CD14-positive monocyte (primary cell): ENCODE measurements around the gene WFS1. TPM values are rescaled to one million over a fixed set of nuclear protein-coding genes. Genes with fewer than 3 reads are reported as not detected.

Experiments used
- DNase-seq, 3 donors: peaks; one replicate each; pipeline ENCODE4 v3.0.0-alpha.2; 2011 to 2022
- H2AFZ ChIP-seq: 2 replicates; pipeline ENCODE4 v1.6.0; 2012; ENCODE audit warnings: mild to moderate bottlenecking, low read depth, low read length, inconsistent platforms; ENCODE audit not compliant: insufficient read depth, poor library complexity, severe bottlenecking
- H3K27ac ChIP-seq, 2 donors: 1 replicate in 1 of 2; 2 replicates in 1 of 2; pipeline ENCODE4 v1.5.1; 2012 to 2013; ENCODE audit warnings: low read length in 2 of 2, control low read depth in 1 of 2, inconsistent platforms in 1 of 2, low read depth in 1 of 2, mild to moderate bottlenecking in 1 of 2
- H3K27me3 ChIP-seq, 2 donors: one replicate each; pipeline versions ENCODE4 v1.6.0 to v1.6.1; 2011 to 2013; ENCODE audit warnings: low read length in 2 of 2; ENCODE audit not compliant: control insufficient read depth in 2 of 2, insufficient read depth in 2 of 2
- H3K36me3 ChIP-seq, 2 donors: replicated peaks in 1 of 2; 1 replicate in 1 of 2; 2 replicates in 1 of 2; pipeline versions ENCODE4 v1.5.1 to v1.6.1; 2012 to 2013; ENCODE audit warnings: low read length in 2 of 2, control low read depth in 1 of 2, inconsistent platforms in 1 of 2, mild to moderate bottlenecking in 1 of 2; ENCODE audit not compliant: insufficient read depth in 2 of 2, control insufficient read depth in 1 of 2
- H3K4me1 ChIP-seq, 2 donors: 1 replicate in 1 of 2; 2 replicates in 1 of 2; pipeline versions ENCODE4 v1.5.1 to v1.6.1; 2012 to 2013; ENCODE audit warnings: low read length in 2 of 2, control low read depth in 1 of 2, inconsistent platforms in 1 of 2, mild to moderate bottlenecking in 1 of 2, moderate library complexity in 1 of 2; ENCODE audit not compliant: insufficient read depth in 2 of 2, control insufficient read depth in 1 of 2
- H3K4me2 ChIP-seq: replicated peaks from 2 replicates; pipeline ENCODE3; 2012; ENCODE audit warnings: low read length, moderate library complexity, mild to moderate bottlenecking; ENCODE audit not compliant: poor library complexity, severe bottlenecking; ENCODE audit errors: extremely low read depth
- H3K4me3 ChIP-seq, 3 experiments: fragments of 200-600 bp in 1 of 3; sonication (generic) in 1 of 3; replicated peaks in 1 of 3; 1 replicate in 2 of 3; 2 replicates in 1 of 3; pipeline ENCODE4 v1.5.1; 2011 to 2013; ENCODE audit warnings: low read length in 3 of 3, mild to moderate bottlenecking in 3 of 3, control low read depth in 2 of 3, low read depth in 2 of 3, inconsistent platforms in 1 of 3, moderate library complexity in 1 of 3
- H3K79me2 ChIP-seq: 2 replicates; pipeline ENCODE4 v1.6.0; 2012; ENCODE audit warnings: mild to moderate bottlenecking, control low read depth, inconsistent platforms, low read length, moderate library complexity; ENCODE audit not compliant: insufficient read depth
- H3K9ac ChIP-seq: 2 replicates; pipeline ENCODE4 v1.6.0; 2017; ENCODE audit warnings: low read length, mild to moderate bottlenecking; ENCODE audit not compliant: insufficient read depth, poor library complexity, severe bottlenecking
- H3K9me3 ChIP-seq, 2 donors: replicated peaks in 1 of 2; 1 replicate in 1 of 2; 2 replicates in 1 of 2; pipeline versions ENCODE4 v1.5.1 to v1.6.1; 2012 to 2013; ENCODE audit warnings: low read length in 2 of 2, control low read depth in 1 of 2; ENCODE audit not compliant: control insufficient read depth in 1 of 2, insufficient read depth in 1 of 2
- H4K20me1 ChIP-seq: 2 replicates; pipeline ENCODE4 v1.6.0; 2012; ENCODE audit warnings: mild to moderate bottlenecking, low read length, control low read depth, moderate library complexity; ENCODE audit not compliant: insufficient read depth
- H3K27ac Mint-ChIP-seq, 7 donors: one replicate each; pipeline ENCODE4 v1.8.0; 2020; ENCODE audit warnings: mild to moderate bottlenecking in 7 of 7, mixed read lengths in 7 of 7, moderate library complexity in 6 of 7, inconsistent platforms in 2 of 7
- H3K27me3 Mint-ChIP-seq, 3 donors: one replicate each; pipeline ENCODE4 v1.8.0; 2021 to 2022; ENCODE audit warnings: low read depth in 3 of 3, mild to moderate bottlenecking in 3 of 3, mixed read lengths in 3 of 3, moderate library complexity in 3 of 3, inconsistent platforms in 1 of 3
- H3K36me3 Mint-ChIP-seq, 2 donors: one replicate each; pipeline ENCODE4 v1.8.0; 2020; ENCODE audit warnings: mixed read lengths in 2 of 2, inconsistent platforms in 1 of 2, mild to moderate bottlenecking in 1 of 2
- H3K4me1 Mint-ChIP-seq: one replicate; pipeline ENCODE4 v1.8.0; 2020; ENCODE audit warnings: mild to moderate bottlenecking, mixed read lengths
- H3K4me3 Mint-ChIP-seq, 2 donors: one replicate each; pipeline ENCODE4 v1.8.0; 2020; ENCODE audit warnings: mild to moderate bottlenecking in 2 of 2, mixed read lengths in 2 of 2, moderate library complexity in 1 of 2
- H3K9me3 Mint-ChIP-seq, 7 donors: one replicate each; pipeline ENCODE4 v1.8.0; 2020 to 2022; ENCODE audit warnings: mixed read lengths in 7 of 7, mild to moderate bottlenecking in 6 of 7, moderate library complexity in 6 of 7, inconsistent platforms in 2 of 7
- WGBS: methylation state at CpG from one replicate; pipeline ENCODE4 v1.1.5; 2013; ENCODE audit warnings: missing lambda C conversion rate; ENCODE audit not compliant: insufficient coverage; 5-methylcytosine and 5-hydroxymethylcytosine counted together
- intact Hi-C, 2 donors: fragments of 100-400 bp; cut with micrococcal nuclease; formaldehyde crosslinking; loops; one replicate each; pipeline versions ENCODE4 v1.15.0 to v1.15.1; 2023
- polyA plus RNA-seq, 3 donors: library from polyadenylated mRNA; depleted of rRNA in 1 of 3; unstranded in 2 of 3; stranded (reverse) in 1 of 3; fragments of 300-500 nt in 2 of 3; fragments of >200 nt in 1 of 3; fragmentation: Illumina TruSeq in 2 of 3; gene quantifications; 1 replicate in 2 of 3; 2 replicates in 1 of 3; pipeline ENCODE4 v1.2.3, GENCODE V29; 2012 to 2021
- TF ChIP-seq, protein P1 (sequence below): fragments of 200-600 bp; IDR thresholded peaks from one replicate; pipeline ENCODE4 v1.8.0; 2022; ENCODE audit warnings: antibody characterized with exemption, mild to moderate bottlenecking

Gene WFS1
- polyA plus RNA-seq, 3 donors: 0.39 to 1.8 (median 0.93) TPM

DNA sequence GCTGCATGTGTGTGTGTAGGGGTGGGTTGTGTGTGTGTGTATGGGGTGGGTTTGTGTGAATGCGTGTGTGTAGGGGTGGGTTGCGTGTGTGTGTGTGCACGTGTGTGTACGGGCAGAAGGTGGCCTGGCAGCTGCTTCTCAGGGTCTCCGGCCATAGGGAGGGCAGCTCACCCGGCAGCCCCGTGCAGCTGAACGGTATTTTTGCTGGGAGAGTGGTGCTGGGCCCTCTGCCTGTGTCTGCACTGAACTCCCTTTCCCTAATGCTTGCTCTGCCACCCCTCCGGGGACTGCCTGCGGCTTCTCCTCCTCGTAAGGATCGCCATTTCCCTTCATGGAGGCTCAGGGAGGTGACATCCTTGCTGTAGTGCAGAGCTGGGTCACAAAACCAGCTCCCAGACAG, 30.2 kb downstream of the WFS1 start:
- H2AFZ ChIP-seq: no peak overlapping the region
- no peak for DNase-seq
- H3K9ac ChIP-seq: no peak overlapping the region
- Mint-ChIP-seq H3K27me3 (peaks cover 0 to 4% (median 4%) of the 10 kb centered on the region in 3 donors), H3K36me3 (no peaks in the 10 kb centered on the region), H3K27ac (no peak overlapping the region), H3K9me3 (peaks cover 0 to 4% (median 2%) of the 10 kb centered on the region in 7 donors), H3K4me1 (no peaks in the 10 kb centered on the region), H3K4me3 (no peak overlapping the region)
- no peaks in the 10 kb centered on the region for H3K36me3 ChIP-seq
- no peaks in the 10 kb centered on the region for H3K27me3 ChIP-seq
- H3K4me3 ChIP-seq: no peak overlapping the region
- H4K20me1 ChIP-seq: no peaks in the 10 kb centered on the region
- 93% methylated on average over 10 of the region's 12 CpGs for WGBS
- intact Hi-C loops: no loop called here
- H3K4me1 ChIP-seq: no peaks in the 10 kb centered on the region
- TF ChIP-seq, protein P1, sequence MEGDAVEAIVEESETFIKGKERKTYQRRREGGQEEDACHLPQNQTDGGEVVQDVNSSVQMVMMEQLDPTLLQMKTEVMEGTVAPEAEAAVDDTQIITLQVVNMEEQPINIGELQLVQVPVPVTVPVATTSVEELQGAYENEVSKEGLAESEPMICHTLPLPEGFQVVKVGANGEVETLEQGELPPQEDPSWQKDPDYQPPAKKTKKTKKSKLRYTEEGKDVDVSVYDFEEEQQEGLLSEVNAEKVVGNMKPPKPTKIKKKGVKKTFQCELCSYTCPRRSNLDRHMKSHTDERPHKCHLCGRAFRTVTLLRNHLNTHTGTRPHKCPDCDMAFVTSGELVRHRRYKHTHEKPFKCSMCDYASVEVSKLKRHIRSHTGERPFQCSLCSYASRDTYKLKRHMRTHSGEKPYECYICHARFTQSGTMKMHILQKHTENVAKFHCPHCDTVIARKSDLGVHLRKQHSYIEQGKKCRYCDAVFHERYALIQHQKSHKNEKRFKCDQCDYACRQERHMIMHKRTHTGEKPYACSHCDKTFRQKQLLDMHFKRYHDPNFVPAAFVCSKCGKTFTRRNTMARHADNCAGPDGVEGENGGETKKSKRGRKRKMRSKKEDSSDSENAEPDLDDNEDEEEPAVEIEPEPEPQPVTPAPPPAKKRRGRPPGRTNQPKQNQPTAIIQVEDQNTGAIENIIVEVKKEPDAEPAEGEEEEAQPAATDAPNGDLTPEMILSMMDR: no peak
- H3K4me2 ChIP-seq: no peak overlapping the region
- H3K27ac ChIP-seq: no peak overlapping the region
- H3K9me3 ChIP-seq: no peaks in the 10 kb centered on the region
- H3K79me2 ChIP-seq: no peaks in the 10 kb centered on the region

DNA sequence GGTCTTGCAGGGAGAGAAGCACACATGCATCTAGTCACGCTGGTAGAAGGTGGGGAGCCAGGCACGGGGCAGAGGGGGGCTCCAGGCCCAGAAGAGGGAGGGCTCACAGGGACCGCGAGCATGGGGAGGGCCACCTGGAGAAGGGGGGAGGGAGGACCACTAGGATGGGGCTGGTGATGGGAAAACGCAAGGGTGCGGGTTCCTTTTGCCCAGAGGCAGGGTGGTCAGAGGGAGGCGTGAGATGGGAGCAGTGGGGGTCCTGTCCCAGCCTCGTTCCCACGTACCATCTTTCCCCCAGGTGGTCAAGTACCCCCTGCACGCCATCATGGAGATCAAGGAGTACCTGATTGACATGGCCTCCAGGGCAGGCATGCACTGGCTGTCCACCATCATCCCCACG, 30.7 kb downstream of the WFS1 start:
- peaks cover 0 to 4% (median 2%) of the 10 kb centered on the region in 7 donors for H3K9me3 Mint-ChIP-seq
- no peak overlapping the region for H3K27ac Mint-ChIP-seq
- no peak overlapping the region for H3K4me2 ChIP-seq
- no peak overlapping the region for H3K4me3 Mint-ChIP-seq
- H3K27ac ChIP-seq: no peak overlapping the region
- H3K4me3 ChIP-seq: no peak overlapping the region
- H3K79me2 ChIP-seq: no peaks in the 10 kb centered on the region
- H2AFZ ChIP-seq: no peak overlapping the region
- H3K36me3 Mint-ChIP-seq: no peaks in the 10 kb centered on the region
- H3K9me3 ChIP-seq: no peaks in the 10 kb centered on the region
- no peaks in the 10 kb centered on the region for H3K4me1 ChIP-seq
- DNase-seq: no peak
- no peaks in the 10 kb centered on the region for H3K36me3 ChIP-seq
- intact Hi-C loops: no loop called here
- no peak overlapping the region for H3K9ac ChIP-seq
- H3K4me1 Mint-ChIP-seq: no peaks in the 10 kb centered on the region
- WGBS: 94% methylated on average over 11 of the region's 11 CpGs
- H3K27me3 Mint-ChIP-seq: peaks cover 0 to 6% (median 4%) of the 10 kb centered on the region in 3 donors
- no peaks in the 10 kb centered on the region for H3K27me3 ChIP-seq
- no peaks in the 10 kb centered on the region for H4K20me1 ChIP-seq
- TF ChIP-seq, protein P1: no peak
